ENCODE data around the gene ATG9A.

Gene ATG9A

GRCh38 chr2:219215871-219216534 is 13.4 kb downstream of the ATG9A start (continued):
- TF ChIP-seq BCL6B (tag by site-specific recombination; IDR thresholded peaks at IDR 0.05) (no peak), ZBTB44 (tag by site-specific recombination; IDR thresholded peaks at IDR 0.05) (no peak), ZNF37A (tag by site-specific recombination; IDR thresholded peaks at IDR 0.05) (no peak), TSHZ1 (tag by site-specific recombination; IDR thresholded peaks at IDR 0.05; ENCODE audit: borderline replicate concordance) (no peak), KLF9 (tag by site-specific recombination; IDR thresholded peaks at IDR 0.05; ENCODE audit: low read depth) (no peak), GLI4 (tag by site-specific recombination; IDR thresholded peaks at IDR 0.05) (no peak)

GRCh38 chr2:219214786-219215185 is 14.7 kb downstream of the ATG9A start:
- ChIA-PET CTCF (interaction anchor here (1.0 to 1.3 kb wide), 2 partner anchors 34 to 81 kb away, joined by 3 read pairs; no protein-coding TSS in a partner anchor), POLR2A (no interaction called here)
- no peaks in the 10 kb centered on the region for H3K4me1 ChIP-seq (ENCODE audit: control insufficient read depth, insufficient read depth, low read length)
- H3K27ac ChIP-seq (ENCODE audit: extremely low read depth, low read depth, low read length): no peak overlapping the region
- no peak for TF ChIP-seq ZSCAN16 (tag by site-specific recombination; IDR thresholded peaks at IDR 0.05)
- no peak for TF ChIP-seq ZNF549 (tag by site-specific recombination; IDR thresholded peaks at IDR 0.05)
- no peak for TF ChIP-seq ZNF366 (tag by site-specific recombination; conservative IDR thresholded peaks at IDR 0.05)
- no peak for TF ChIP-seq ZNF112 (tag by site-specific recombination; IDR thresholded peaks at IDR 0.05)
- no peak for TF ChIP-seq TSHZ1 (tag by site-specific recombination; IDR thresholded peaks at IDR 0.05; ENCODE audit: borderline replicate concordance)
- TF ChIP-seq PATZ1 (tag by site-specific recombination; IDR thresholded peaks at IDR 0.05): no peak
- no peak overlapping the region for H3K4me3 ChIP-seq (ENCODE audit: low read depth, low read length)
- H3K36me3 ChIP-seq (ENCODE audit: control insufficient read depth in 2 of 2, insufficient read depth in 1 of 2, low read length in 2 of 2): peaks cover 15 to 72% of the 10 kb centered on the region in 2 experiments; a peak in 2 of 3 replicates
- H3K9me3 ChIP-seq (ENCODE audit: control insufficient read depth, insufficient read depth, low read depth, low read length): no peaks in the 10 kb centered on the region

Data from HEK293 (cell line).